Lower lobe of right lung (tissue), 2 donors: ENCODE results near the gene HELZ. TPM values are rescaled to one million over a fixed set of nuclear protein-coding genes. Genes with fewer than 3 reads are reported as not detected.

Experiments used
- ATAC-seq, 2 donors: fragments of 200-7000 bp; cut with Tn5 transposase; one replicate each; pipeline ENCODE4 v1.9.1; 2020 to 2022; ENCODE audit warnings: mild to moderate bottlenecking in 2 of 2, moderate library complexity in 2 of 2
- DNase-seq: peaks from one replicate; pipeline ENCODE4 v3.0.0-alpha.2; 2020
- H3K27ac ChIP-seq: fragments of 200-600 bp; one replicate; pipeline ENCODE4 v1.8.0; 2022
- H3K27me3 ChIP-seq: fragments of 200-600 bp; one replicate; pipeline ENCODE4 v1.8.0; 2022; ENCODE audit warnings: low read depth
- H3K36me3 ChIP-seq: fragments of 200-600 bp; one replicate; pipeline ENCODE4 v1.8.0; 2022; ENCODE audit warnings: mild to moderate bottlenecking
- H3K4me1 ChIP-seq: fragments of 200-600 bp; one replicate; pipeline ENCODE4 v1.8.0; 2022
- H3K4me3 ChIP-seq: fragments of 200-600 bp; one replicate; pipeline ENCODE4 v1.8.0; 2022; ENCODE audit warnings: mild to moderate bottlenecking
- H3K9me3 ChIP-seq: fragments of 200-600 bp; one replicate; pipeline ENCODE4 v1.8.0; 2022
- CTCF ChIP-seq: fragments of 200-600 bp; IDR thresholded peaks from one replicate; pipeline ENCODE4 v1.8.0; 2022; ENCODE audit warnings: antibody characterized with exemption, mild to moderate bottlenecking
- intact Hi-C: fragments of 100-400 bp; cut with DNase I; formaldehyde crosslinking; loops from one replicate; pipeline ENCODE4 v1.11.0; 2022
- total RNA-seq: library from RNA; stranded (reverse); fragmentation: NEBNext Ultra II Directional; extraction: Animal tissue kit (Norgen Biotek cat#: 25700); gene quantifications from one replicate; pipeline ENCODE4 v1.2.1, GENCODE V29; 2021
- donor health status: DM: no; HTN: yes; CAD: no; lungs with severe emphysema.

Gene HELZ
- total RNA-seq, 1 donor from 2014 or later = 68.9 TPM

GRCh38 chr17:67058036-67058435, 187.0 kb downstream of the HELZ start:
- Histone ChIP-seq H3K9me3 (no peaks in the 10 kb centered on the region), H3K4me3 (no peak overlapping the region), H3K36me3 (no peaks in the 10 kb centered on the region), H3K27me3 (no peaks in the 10 kb centered on the region), H3K4me1 (no peaks in the 10 kb centered on the region), H3K27ac (no peak overlapping the region)
- TF ChIP-seq CTCF = no peak
- intact Hi-C loops = no loop called here
- no peak for ATAC-seq
- no peak for DNase-seq

- TF ChIP-seq CTCF = no peak
- H3K27ac ChIP-seq = no peak overlapping the region
- ATAC-seq = no peak
- no peak for DNase-seq
- intact Hi-C loops = no loop called here
- H3K4me1 ChIP-seq = no peaks in the 10 kb centered on the region
- H3K36me3 ChIP-seq = no peaks in the 10 kb centered on the region
- no peaks in the 10 kb centered on the region for H3K27me3 ChIP-seq
- no peak overlapping the region for H3K4me3 ChIP-seq
- H3K9me3 ChIP-seq = no peaks in the 10 kb centered on the region
These were observed 188.1 kb downstream of the HELZ start for GRCh38 chr17:67056746-67057490.

- ATAC-seq (no peak), DNase-seq (no peak)
- TF ChIP-seq CTCF = no peak
These were observed 188.9 kb downstream of the HELZ start for GRCh38 chr17:67055811-67056745.

GRCh38 chr17:67055041-67055443, 190.0 kb downstream of the HELZ start:
- H3K27ac ChIP-seq = no peak overlapping the region
- intact Hi-C loops = no loop called here
- H3K4me3 ChIP-seq = no peak overlapping the region
- no peaks in the 10 kb centered on the region for H3K27me3 ChIP-seq
- H3K36me3 ChIP-seq = no peaks in the 10 kb centered on the region
- ATAC-seq (no peak), DNase-seq (no peak)
- H3K4me1 ChIP-seq = no peaks in the 10 kb centered on the region
- H3K9me3 ChIP-seq = no peaks in the 10 kb centered on the region
- TF ChIP-seq CTCF = no peak

More at GRCh38 chr17:67055811-67056745, 188.9 kb downstream of the HELZ start:
- Histone ChIP-seq H3K4me1 (no peaks in the 10 kb centered on the region), H3K4me3 (no peak overlapping the region), H3K27me3 (no peaks in the 10 kb centered on the region), H3K9me3 (no peaks in the 10 kb centered on the region), H3K36me3 (no peaks in the 10 kb centered on the region), H3K27ac (no peak overlapping the region)
- intact Hi-C loops = no loop called here

- H3K4me1 ChIP-seq = no peaks in the 10 kb centered on the region
- no peak overlapping the region for H3K27ac ChIP-seq
- TF ChIP-seq CTCF = no peak
- peaks cover 3% of the 10 kb centered on the region for H3K9me3 ChIP-seq
- H3K36me3 ChIP-seq = no peaks in the 10 kb centered on the region
- intact Hi-C loops = no loop called here
- H3K27me3 ChIP-seq = no peaks in the 10 kb centered on the region
- H3K4me3 ChIP-seq = no peak overlapping the region
- no peak for ATAC-seq
- no peak for DNase-seq
These were observed 190.4 kb downstream of the HELZ start for GRCh38 chr17:67054608-67055007.
